Measurements from ENCODE around the gene HPCAL1. TPM values are rescaled to one million over a fixed set of nuclear protein-coding genes. Genes with fewer than 3 reads are reported as not detected.

HPCAL1 gene
- total and polyA plus RNA-seq, 4 donors = 122 to 147 (median 136) TPM

- Histone ChIP-seq H3K9ac (ENCODE audit: insufficient read depth in 1 of 2, low read length in 2 of 2) (no peak overlapping the region), H3K27ac (ENCODE audit: low read depth in 1 of 2, low read length in 1 of 2) (no peak overlapping the region), H3K4me1 (ENCODE audit: control insufficient read depth in 5 of 5, insufficient read depth in 5 of 5, low read length in 5 of 5) (peaks cover 0 to 19% (median 4%) of the 10 kb centered on the region in 5 donors), H3K27me3 (ENCODE audit: control insufficient read depth in 3 of 3, insufficient read depth in 3 of 3, low read length in 2 of 3) (no peaks in the 10 kb centered on the region), H3K9me3 (ENCODE audit: control insufficient read depth in 4 of 4, insufficient read depth in 3 of 4, low read length in 3 of 4) (peaks cover 0 to 5% (median 1%) of the 10 kb centered on the region in 4 donors), H3K4me3 (no peak overlapping the region), H3K36me3 (ENCODE audit: control insufficient read depth in 4 of 4, insufficient read depth in 4 of 4, low read length in 4 of 4) (peaks cover 0 to 5% (median 3%) of the 10 kb centered on the region in 4 donors)
- TF ChIP-seq CTCF (IDR thresholded peaks at IDR 0.05; ENCODE audit: control extremely low read depth, extremely low read depth) = no peak
- WGBS, 2 donors = 82 to 86% methylated on average over 4 of the region's 4 CpGs
- ATAC-seq (ENCODE audit: insufficient read depth, low FRiP score) (no peak), DNase-seq (no peak)
Measured at GRCh38 chr2:10336283-10336682, 33.6 kb downstream of the HPCAL1 start.

GRCh38 chr2:10337449-10338269 lies 35.0 kb downstream of the HPCAL1 start:
- H3K27ac ChIP-seq (ENCODE audit: low read depth in 1 of 2, low read length in 1 of 2) = no peak overlapping the region
- H3K27me3 ChIP-seq (ENCODE audit: control insufficient read depth in 3 of 3, insufficient read depth in 3 of 3, low read length in 2 of 3) = no peaks in the 10 kb centered on the region
- peaks cover 0 to 5% (median 1%) of the 10 kb centered on the region in 4 donors for H3K9me3 ChIP-seq (ENCODE audit: control insufficient read depth in 4 of 4, insufficient read depth in 3 of 4, low read length in 3 of 4)
- H3K9ac ChIP-seq (ENCODE audit: insufficient read depth in 1 of 2, low read length in 2 of 2) = no peak overlapping the region
- WGBS, 2 donors = 85 to 86% methylated on average over 16 of the region's 16 CpGs
- TF ChIP-seq CTCF (IDR thresholded peaks at IDR 0.05; ENCODE audit: control extremely low read depth, extremely low read depth) = no peak
- H3K4me3 ChIP-seq = no peak overlapping the region
- ATAC-seq (ENCODE audit: insufficient read depth, low FRiP score) = no peak
- peaks cover 0 to 8% (median under 1%) of the 10 kb centered on the region in 5 donors for H3K4me1 ChIP-seq (ENCODE audit: control insufficient read depth in 5 of 5, insufficient read depth in 5 of 5, low read length in 5 of 5)
- H3K36me3 ChIP-seq (ENCODE audit: control insufficient read depth in 4 of 4, insufficient read depth in 4 of 4, low read length in 4 of 4) = peaks cover 0 to 5% (median 3%) of the 10 kb centered on the region in 4 donors
- DNase-seq = no peak

GRCh38 chr2:10338270-10339188 lies 35.8 kb downstream of the HPCAL1 start:
- ATAC-seq (ENCODE audit: insufficient read depth, low FRiP score) = no peak
- 92 to 93% methylated on average over 16 of the region's 16 CpGs for WGBS, 2 donors

More at GRCh38 chr2:10338270-10339188, 35.8 kb downstream of the HPCAL1 start:
- peaks cover 0 to 5% (median 3%) of the 10 kb centered on the region in 4 donors for H3K36me3 ChIP-seq (ENCODE audit: control insufficient read depth in 4 of 4, insufficient read depth in 4 of 4, low read length in 4 of 4)
- no peaks in the 10 kb centered on the region for H3K27me3 ChIP-seq (ENCODE audit: control insufficient read depth in 3 of 3, insufficient read depth in 3 of 3, low read length in 2 of 3)
- no peak for TF ChIP-seq CTCF (IDR thresholded peaks at IDR 0.05; ENCODE audit: control extremely low read depth, extremely low read depth)
- no peak overlapping the region for H3K4me3 ChIP-seq
- no peak for DNase-seq
- H3K4me1 ChIP-seq (ENCODE audit: control insufficient read depth in 5 of 5, insufficient read depth in 5 of 5, low read length in 5 of 5) = peaks cover 0 to 8% (median 5%) of the 10 kb centered on the region in 5 donors
- no peak overlapping the region for H3K9ac ChIP-seq (ENCODE audit: insufficient read depth in 1 of 2, low read length in 2 of 2)
- no peak overlapping the region for H3K27ac ChIP-seq (ENCODE audit: low read depth in 1 of 2, low read length in 1 of 2)
- H3K9me3 ChIP-seq (ENCODE audit: control insufficient read depth in 4 of 4, insufficient read depth in 3 of 4, low read length in 3 of 4) = peaks cover 0 to 5% (median 1%) of the 10 kb centered on the region in 4 donors
